ENCODE data around the gene TSEN34.

- no peak for TF ChIP-seq EZH2 (IDR thresholded peaks at IDR 0.05; ENCODE audit: insufficient read depth, low read length)
- TF ChIP-seq CTCF (IDR thresholded peaks at IDR 0.05; ENCODE audit: insufficient read depth, low read depth, low read length), result no peak
These were observed 12.4 kb upstream of the TSEN34 start for GRCh38 chr19:54178581-54179261.

Measured in astrocyte (in vitro differentiated cells and primary cell).